RWPE1 (cell line): ENCODE data around the gene LFNG.

Experiments used
- CTCF ChIA-PET: fragments of 350-600 bp; sonication (Branson Sonifier 250); formaldehyde crosslinking; extraction: SDS; loops from one replicate; lab custom pipeline; 2021; lab: Yijun Ruan, JAX
- POLR2A ChIA-PET: fragments of 400-600 bp; formaldehyde crosslinking; extraction: SDS; loops from one replicate; lab custom pipeline; 2020; ENCODE audit warnings: antibody characterized with exemption; ENCODE audit not compliant: low non-redundant PET; lab: Yijun Ruan, JAX
- DNase-seq: peaks from one replicate; pipeline ENCODE4 v3.0.0; 2012; ENCODE audit warnings: low spot score
- H3K27ac ChIP-seq: fragments of 450-650 bp; 2 replicates; pipeline ENCODE4 v1.5.1; 2017
- CTCF ChIP-seq: fragments of 450-650 bp; conservative IDR thresholded peaks from 2 replicates; pipeline ENCODE4 v1.5.1; 2017; ENCODE audit warnings: low read depth, mild to moderate bottlenecking

Gene LFNG

DNA sequence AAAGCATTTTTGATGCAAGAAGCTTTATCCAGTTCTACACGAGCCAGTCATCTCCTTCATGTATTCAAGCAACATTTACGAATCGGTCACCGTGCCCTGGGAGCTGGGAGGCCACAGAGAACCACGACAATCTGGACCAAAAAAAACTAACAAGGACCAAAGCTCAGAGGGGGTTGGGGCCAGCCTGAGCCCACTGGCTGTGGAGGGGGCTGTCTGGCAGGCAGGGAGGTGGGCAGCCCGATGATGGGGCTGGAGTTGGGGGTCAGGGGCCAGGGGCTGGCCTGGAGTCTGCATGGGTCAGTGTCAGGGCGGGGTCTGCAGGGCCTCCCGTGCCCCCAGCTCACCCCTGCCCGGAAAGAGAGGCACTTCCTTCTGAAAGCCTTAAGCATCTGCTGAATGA, 30.9 kb upstream of the LFNG start:
- ChIA-PET CTCF (interaction anchor here (0.8 to 1.6 kb wide), 3 partner anchors 10 to 698 kb away, joined by 3 to 7 read pairs (median 4); no protein-coding TSS in a partner anchor), POLR2A (no interaction called here)
- TF ChIP-seq CTCF, result no peak
- DNase-seq, result no peak
- no peak overlapping the region; the same call in 1 of the 2 replicates for H3K27ac ChIP-seq

GRCh38 chr7:2490181-2490651, 29.4 kb upstream of the LFNG start:
- POLR2A ChIA-PET, result no interaction called here
- H3K27ac ChIP-seq, result no peak overlapping the region
- DNase-seq, result no peak
- CTCF ChIA-PET, result no interaction called here
- TF ChIP-seq CTCF, result no peak

GRCh38 chr7:2492038-2492437, 27.5 kb upstream of the LFNG start:
- no peak for TF ChIP-seq CTCF
- no peak for DNase-seq
- CTCF ChIA-PET, result no interaction called here
- POLR2A ChIA-PET, result no interaction called here
- H3K27ac ChIP-seq, result no peak overlapping the region

- no peak overlapping the region for H3K27ac ChIP-seq
- ChIA-PET POLR2A (no interaction called here), CTCF (no interaction called here)
- no peak for DNase-seq
- TF ChIP-seq CTCF, result no peak
These were observed 26.1 kb upstream of the LFNG start for GRCh38 chr7:2493205-2494164.

DNA sequence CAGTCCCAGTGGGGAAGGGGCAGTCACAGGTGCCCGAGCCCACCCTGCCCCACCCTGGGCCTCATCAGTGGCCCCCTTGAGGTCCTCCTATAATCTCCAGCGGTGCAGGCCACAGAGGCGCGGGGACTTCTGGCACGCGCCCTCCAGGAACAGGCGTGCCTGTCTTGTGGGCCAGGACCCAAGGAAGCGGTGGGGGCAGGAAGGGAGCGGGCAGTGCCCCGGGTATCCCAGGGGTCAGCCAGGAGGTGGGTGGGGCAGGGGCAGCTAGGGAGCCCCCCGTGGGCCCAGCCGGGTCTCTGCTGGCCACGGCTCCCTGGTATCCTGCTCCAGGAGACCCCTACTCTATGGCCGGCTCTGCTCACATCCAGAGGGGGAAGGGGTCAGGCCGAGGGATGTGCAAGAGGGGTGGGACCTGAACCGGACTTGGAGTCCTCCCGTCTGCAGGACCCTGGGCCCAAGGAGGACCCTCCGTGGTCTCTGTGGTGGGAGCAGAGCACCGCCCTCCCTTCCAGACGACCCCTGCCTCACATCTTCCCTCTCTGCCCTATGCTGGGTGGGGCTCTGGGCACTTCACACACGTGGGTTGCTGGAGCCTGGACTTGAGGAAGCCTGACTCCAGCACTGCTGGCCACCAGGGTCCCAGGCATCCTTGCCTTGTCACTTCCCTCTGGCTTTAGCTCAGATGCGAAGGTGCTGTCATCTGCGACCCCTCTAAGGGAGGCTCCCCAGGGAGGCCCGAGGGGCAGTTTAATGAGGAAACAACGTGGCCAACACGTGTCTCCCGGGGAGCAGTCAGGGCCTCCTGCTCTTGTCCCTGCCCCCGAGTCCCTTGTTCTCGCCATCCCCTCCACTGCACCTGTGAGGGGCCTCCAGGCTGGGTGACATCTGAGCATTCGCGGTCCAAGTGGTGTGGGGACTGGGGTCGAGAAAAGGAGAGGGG, 25.1 kb upstream of the LFNG start:
- ChIA-PET CTCF (no interaction called here), POLR2A (no interaction called here)
- H3K27ac ChIP-seq, result no peak overlapping the region
- DNase-seq, result no peak
- no peak for TF ChIP-seq CTCF
